SK-N-SH (cell line): ENCODE results near the gene NEGR1.

Source experiments
- JUND ChIP-seq: IDR thresholded peaks from 2 replicates; pipeline ENCODE4 v1.4.0; 2012
- MAX ChIP-seq: IDR thresholded peaks from 2 replicates; pipeline ENCODE4 v1.4.0; 2012; ENCODE audit warnings: low read depth
- NFIC ChIP-seq: IDR thresholded peaks from 2 replicates; pipeline ENCODE4 v1.4.0; 2012; ENCODE audit warnings: borderline replicate concordance
- RAD21 ChIP-seq: IDR thresholded peaks from 2 replicates; pipeline ENCODE4 v1.6.1; 2012; ENCODE audit warnings: mild to moderate bottlenecking, low read length
- RCOR1 ChIP-seq: fragments of 150-350 bp; IDR thresholded peaks from 2 replicates; pipeline ENCODE4 v1.6.1; 2017; ENCODE audit warnings: antibody characterized with exemption, low read length
- RFX5 ChIP-seq: IDR thresholded peaks from 2 replicates; pipeline ENCODE4 v1.6.1; 2012; ENCODE audit warnings: mild to moderate bottlenecking, improper control_type of control experiment, low read length
- YY1 ChIP-seq: IDR thresholded peaks from 2 replicates; pipeline ENCODE4 v1.4.0; 2012; ENCODE audit warnings: low read depth, mild to moderate bottlenecking
- ZBTB33 ChIP-seq: IDR thresholded peaks from 2 replicates; pipeline ENCODE4 v1.4.0; 2012; ENCODE audit warnings: low read depth, borderline replicate concordance
- TF ChIP-seq, protein P1 (sequence below): fragments of 200-600 bp; sonication (generic); IDR thresholded peaks from 2 replicates; pipeline ENCODE4 v1.6.1; 2017; ENCODE audit warnings: antibody characterized with exemption, mild to moderate bottlenecking, moderate library complexity

- TF ChIP-seq NFIC = no peak
- no peak for TF ChIP-seq YY1
- TF ChIP-seq RFX5 = no peak
- TF ChIP-seq, protein P1, sequence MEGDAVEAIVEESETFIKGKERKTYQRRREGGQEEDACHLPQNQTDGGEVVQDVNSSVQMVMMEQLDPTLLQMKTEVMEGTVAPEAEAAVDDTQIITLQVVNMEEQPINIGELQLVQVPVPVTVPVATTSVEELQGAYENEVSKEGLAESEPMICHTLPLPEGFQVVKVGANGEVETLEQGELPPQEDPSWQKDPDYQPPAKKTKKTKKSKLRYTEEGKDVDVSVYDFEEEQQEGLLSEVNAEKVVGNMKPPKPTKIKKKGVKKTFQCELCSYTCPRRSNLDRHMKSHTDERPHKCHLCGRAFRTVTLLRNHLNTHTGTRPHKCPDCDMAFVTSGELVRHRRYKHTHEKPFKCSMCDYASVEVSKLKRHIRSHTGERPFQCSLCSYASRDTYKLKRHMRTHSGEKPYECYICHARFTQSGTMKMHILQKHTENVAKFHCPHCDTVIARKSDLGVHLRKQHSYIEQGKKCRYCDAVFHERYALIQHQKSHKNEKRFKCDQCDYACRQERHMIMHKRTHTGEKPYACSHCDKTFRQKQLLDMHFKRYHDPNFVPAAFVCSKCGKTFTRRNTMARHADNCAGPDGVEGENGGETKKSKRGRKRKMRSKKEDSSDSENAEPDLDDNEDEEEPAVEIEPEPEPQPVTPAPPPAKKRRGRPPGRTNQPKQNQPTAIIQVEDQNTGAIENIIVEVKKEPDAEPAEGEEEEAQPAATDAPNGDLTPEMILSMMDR = no peak
- TF ChIP-seq MAX = no peak
- no peak for TF ChIP-seq ZBTB33
- TF ChIP-seq JUND = no peak
- no peak for TF ChIP-seq RCOR1
- TF ChIP-seq RAD21 = no peak
Observed at GRCh38 chr1:71638081-71638766, 644.1 kb downstream of the NEGR1 start.
